Stimulated activated CD8-positive, alpha-beta memory T cell treated with anti-CD3 and anti-CD28 coated beads, Interleukin-2, amount 100 ng/mL, for 1 hour (primary cell): ENCODE results near the gene ZNF236.

ENCODE experiments used
- DNase-seq, 2 donors: peaks; one replicate each; pipeline ENCODE4 v3.0.0-alpha.2; 2020; ENCODE audit warnings: low read depth in 2 of 2

Gene ZNF236

GRCh38 chr18:76973520-76974266 is 151.3 kb downstream of the ZNF236 start:
- no peak for DNase-seq

GRCh38 chr18:76974386-76974785 is 152.0 kb downstream of the ZNF236 start:
- no peak for DNase-seq

GRCh38 chr18:76975577-76976110 is 153.3 kb downstream of the ZNF236 start:
- DNase-seq: no peak

GRCh38 chr18:76977108-76977621 is 154.8 kb downstream of the ZNF236 start:
- no peak for DNase-seq

GRCh38 chr18:76977684-76978232 is 155.4 kb downstream of the ZNF236 start:
- DNase-seq: no peak

- DNase-seq: no peak
Measured at GRCh38 chr18:76978616-76979015, 156.3 kb downstream of the ZNF236 start.

- DNase-seq: no peak
Measured at GRCh38 chr18:76979111-76979751, 156.9 kb downstream of the ZNF236 start.

- DNase-seq: no peak
Measured at GRCh38 chr18:76979906-76980305, 157.5 kb downstream of the ZNF236 start.

GRCh38 chr18:76980663-76981395 is 158.5 kb downstream of the ZNF236 start:
- no peak for DNase-seq

GRCh38 chr18:76981396-76981968 is 159.1 kb downstream of the ZNF236 start:
- DNase-seq: no peak

GRCh38 chr18:76982038-76982437 is 159.7 kb downstream of the ZNF236 start:
- DNase-seq: no peak

- DNase-seq: peak; percentile 65 to 73
Measured at GRCh38 chr18:76982841-76983583, 160.7 kb downstream of the ZNF236 start.

GRCh38 chr18:76983613-76984051 is 161.3 kb downstream of the ZNF236 start:
- DNase-seq: no peak

GRCh38 chr18:76984193-76985155 is 162.1 kb downstream of the ZNF236 start:
- DNase-seq: no peak

- DNase-seq: no peak
Measured at GRCh38 chr18:76985156-76985950, 163.0 kb downstream of the ZNF236 start.

- no peak for DNase-seq
Measured at GRCh38 chr18:76985951-76986236, 163.5 kb downstream of the ZNF236 start.

- no peak for DNase-seq
Measured at GRCh38 chr18:76986406-76986805, 164.0 kb downstream of the ZNF236 start.

- DNase-seq: no peak
Measured at GRCh38 chr18:76988031-76988826, 165.9 kb downstream of the ZNF236 start.
